HEK293 (cell line): ENCODE measurements around the gene PTGIS.
A peak's percentile ranks its signal among the peaks of the same experiment; 100 is the strongest.

Experiments
- CTCF ChIA-PET: fragments of 350-600 bp; formaldehyde crosslinking; extraction: SDS; loops from one replicate; lab custom pipeline; 2021; ENCODE audit warnings: antibody characterized with exemption; lab: Yijun Ruan, JAX
- POLR2A ChIA-PET: fragments of 300-600 bp; formaldehyde crosslinking; extraction: SDS; loops from one replicate; lab custom pipeline; 2020; ENCODE audit warnings: antibody characterized with exemption, inconsistent platforms; lab: Yijun Ruan, JAX
- H3K27ac ChIP-seq: fragments of 200-500 bp; sonication (Bioruptor generic); 2 replicates; pipeline ENCODE4 v1.5.1; 2014; ENCODE audit warnings: low read depth, low read length, control low read depth, inconsistent platforms; ENCODE audit errors: extremely low read depth
- H3K36me3 ChIP-seq, 2 experiments: fragments of 200-500 bp in 1 of 2; sonication (Bioruptor generic) in 1 of 2; 1 replicate in 1 of 2; 2 replicates in 1 of 2; pipeline ENCODE4 v1.5.1; 2014 to 2017; ENCODE audit warnings: inconsistent platforms in 2 of 2, low read length in 2 of 2; ENCODE audit not compliant: control insufficient read depth in 2 of 2, insufficient read depth in 1 of 2
- H3K4me1 ChIP-seq: fragments of 200-500 bp; sonication (Bioruptor generic); 2 replicates; pipeline ENCODE4 v1.5.1; 2014; ENCODE audit warnings: mild to moderate bottlenecking, low read length, inconsistent platforms; ENCODE audit not compliant: control insufficient read depth, insufficient read depth
- H3K4me3 ChIP-seq: 2 replicates; pipeline ENCODE4 v1.5.1; 2011; ENCODE audit warnings: low read depth, mild to moderate bottlenecking, control low read depth, low read length, moderate library complexity
- H3K9me3 ChIP-seq: fragments of 200-500 bp; sonication (Bioruptor generic); 2 replicates; pipeline ENCODE4 v1.5.1; 2014; ENCODE audit warnings: low read depth, low read length, inconsistent platforms; ENCODE audit not compliant: control insufficient read depth, insufficient read depth
- KLF9 ChIP-seq: fragments of 450-650 bp; formaldehyde crosslinking; IDR thresholded peaks from 2 replicates; pipeline ENCODE4 v1.5.1; 2016; ENCODE audit warnings: missing biosample characterization, missing genetic modification characterization, low read depth
- PATZ1 ChIP-seq: fragments of 450-650 bp; formaldehyde crosslinking; IDR thresholded peaks from 2 replicates; pipeline ENCODE4 v1.5.1; 2016; ENCODE audit warnings: missing biosample characterization, missing genetic modification characterization
- PRDM2 ChIP-seq: fragments of 450-650 bp; formaldehyde crosslinking; IDR thresholded peaks from 2 replicates; pipeline ENCODE4 v1.5.1; 2016; ENCODE audit warnings: missing biosample characterization, missing genetic modification characterization, borderline replicate concordance
- SCRT1 ChIP-seq: fragments of 450-650 bp; formaldehyde crosslinking; IDR thresholded peaks from 2 replicates; pipeline ENCODE4 v1.5.1; 2016; ENCODE audit warnings: missing biosample characterization, missing genetic modification characterization, borderline replicate concordance
- SP7 ChIP-seq: fragments of 450-650 bp; formaldehyde crosslinking; IDR thresholded peaks from 2 replicates; pipeline ENCODE4 v1.5.1; 2016; ENCODE audit warnings: missing biosample characterization, missing genetic modification characterization
- ZBTB21 ChIP-seq: fragments of 450-650 bp; formaldehyde crosslinking; IDR thresholded peaks from 2 replicates; pipeline ENCODE4 v1.5.1; 2017; ENCODE audit warnings: missing biosample characterization, missing genetic modification characterization
- ZBTB48 ChIP-seq: fragments of 450-650 bp; formaldehyde crosslinking; IDR thresholded peaks from 2 replicates; pipeline ENCODE4 v1.5.1; 2016; ENCODE audit warnings: missing biosample characterization, missing genetic modification characterization
- ZNF138 ChIP-seq: fragments of 450-650 bp; formaldehyde crosslinking; IDR thresholded peaks from 2 replicates; pipeline ENCODE4 v1.5.1; 2016; ENCODE audit warnings: missing biosample characterization, missing genetic modification characterization, borderline replicate concordance
- ZNF221 ChIP-seq: fragments of 450-650 bp; formaldehyde crosslinking; IDR thresholded peaks from 2 replicates; pipeline ENCODE4 v1.5.1; 2017; ENCODE audit warnings: missing biosample characterization, missing genetic modification characterization, borderline replicate concordance
- ZNF24 ChIP-seq: fragments of 450-650 bp; formaldehyde crosslinking; IDR thresholded peaks from 2 replicates; pipeline ENCODE4 v1.5.1; 2016; ENCODE audit warnings: missing biosample characterization, missing genetic modification characterization
- ZNF366 ChIP-seq: fragments of 450-650 bp; formaldehyde crosslinking; conservative IDR thresholded peaks from 2 replicates; pipeline ENCODE4 v1.5.1; 2016; ENCODE audit warnings: missing biosample characterization, missing genetic modification characterization
- ZNF48 ChIP-seq: fragments of 450-650 bp; formaldehyde crosslinking; IDR thresholded peaks from 2 replicates; pipeline ENCODE4 v1.5.1; 2016; ENCODE audit warnings: missing biosample characterization, missing genetic modification characterization
- ZNF518A ChIP-seq: fragments of 450-650 bp; formaldehyde crosslinking; conservative IDR thresholded peaks from 2 replicates; pipeline ENCODE4 v1.5.1; 2016; ENCODE audit warnings: low read depth, missing biosample characterization, missing genetic modification characterization
- ZNF544 ChIP-seq: fragments of 450-650 bp; formaldehyde crosslinking; IDR thresholded peaks from 2 replicates; pipeline ENCODE4 v1.5.0; 2017; ENCODE audit warnings: missing biosample characterization, missing genetic modification characterization
- ZNF670 ChIP-seq: fragments of 450-650 bp; formaldehyde crosslinking; IDR thresholded peaks from 2 replicates; pipeline ENCODE4 v1.5.1; 2016; ENCODE audit warnings: missing biosample characterization, missing genetic modification characterization, low read depth
- ZNF76 ChIP-seq: fragments of 450-650 bp; formaldehyde crosslinking; IDR thresholded peaks from 2 replicates; pipeline ENCODE4; 2016; ENCODE audit warnings: low read depth, missing biosample characterization, missing genetic modification characterization, borderline replicate concordance
- ZNF830 ChIP-seq: fragments of 450-650 bp; IDR thresholded peaks from 2 replicates; pipeline ENCODE4 v1.5.0; 2018; ENCODE audit warnings: missing biosample characterization, missing genetic modification characterization, low read depth, mild to moderate bottlenecking, moderate library complexity

Gene PTGIS

GRCh38 chr20:49569411-49570115, 1.6 kb upstream of the PTGIS start (continued):
- TF ChIP-seq PRDM2 (tag by site-specific recombination): no peak

- ChIA-PET POLR2A (no interaction called here), CTCF (interaction anchor here (0.6 to 0.9 kb wide), 3 partner anchors 32 to 40 kb away, joined by 3 to 5 read pairs (median 3); no protein-coding TSS in a partner anchor)
- no peak overlapping the region for H3K4me3 ChIP-seq
- H3K36me3 ChIP-seq: no peaks in the 10 kb centered on the region
- no peaks in the 10 kb centered on the region for H3K9me3 ChIP-seq
- no peak overlapping the region for H3K27ac ChIP-seq
- no peaks in the 10 kb centered on the region for H3K4me1 ChIP-seq
- no peak for TF ChIP-seq ZNF48
- peak; percentile 35; the same call in 1 of the 2 replicates for TF ChIP-seq ZNF76 (tag by site-specific recombination)
- TF ChIP-seq ZNF670 (tag by site-specific recombination): no peak
- TF ChIP-seq SCRT1 (tag by site-specific recombination): no peak
- TF ChIP-seq KLF9 (tag by site-specific recombination): no peak
- no peak for TF ChIP-seq ZNF518A (tag by site-specific recombination)
- no peak for TF ChIP-seq ZNF221
- TF ChIP-seq ZNF544: no peak
- no peak for TF ChIP-seq ZNF24 (tag by site-specific recombination)
- TF ChIP-seq ZNF830 (tag by site-specific recombination): no peak
- no peak for TF ChIP-seq ZBTB48 (tag by site-specific recombination)
- 0 out of 2 replicates have a peak, but pooled peaks have one; percentile 21 for TF ChIP-seq ZBTB21
- TF ChIP-seq ZNF366 (tag by site-specific recombination): 0 out of 2 replicates have a peak, but pooled peaks have one; percentile 26
- 0 out of 2 replicates have a peak, but pooled peaks have one; percentile 17 for TF ChIP-seq PATZ1
- no peak for TF ChIP-seq SP7 (tag by site-specific recombination)
- TF ChIP-seq ZNF138 (tag by site-specific recombination): no peak
These were observed 578 bp upstream of the PTGIS start for GRCh38 chr20:49568278-49569151.
